ENCODE results near the gene TMEM204.

DNA sequence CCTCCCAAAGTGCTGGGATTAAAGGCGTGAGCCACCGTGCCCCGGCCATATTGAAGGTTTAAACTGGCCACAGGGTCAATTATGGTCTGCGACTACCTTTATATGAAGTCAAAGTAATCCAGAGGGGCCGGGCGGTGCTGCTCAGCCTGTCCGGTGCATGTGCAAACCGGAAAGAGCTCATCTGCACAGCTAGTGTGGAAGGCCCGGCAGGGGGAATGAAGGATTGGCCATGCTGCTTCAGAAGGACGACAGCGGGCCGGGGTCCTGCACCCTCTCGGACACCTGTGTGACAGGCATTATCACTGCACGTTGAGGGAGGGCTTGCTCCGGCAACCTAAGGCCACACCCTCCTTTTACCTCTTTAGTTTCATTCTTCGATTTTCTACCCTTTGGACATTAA lies 23.6 kb downstream of the TMEM204 start:
- TF ChIP-seq, protein P1, sequence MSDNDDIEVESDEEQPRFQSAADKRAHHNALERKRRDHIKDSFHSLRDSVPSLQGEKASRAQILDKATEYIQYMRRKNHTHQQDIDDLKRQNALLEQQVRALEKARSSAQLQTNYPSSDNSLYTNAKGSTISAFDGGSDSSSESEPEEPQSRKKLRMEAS (IDR thresholded peaks at IDR 0.05) = no peak
- TF ChIP-seq, protein P2, sequence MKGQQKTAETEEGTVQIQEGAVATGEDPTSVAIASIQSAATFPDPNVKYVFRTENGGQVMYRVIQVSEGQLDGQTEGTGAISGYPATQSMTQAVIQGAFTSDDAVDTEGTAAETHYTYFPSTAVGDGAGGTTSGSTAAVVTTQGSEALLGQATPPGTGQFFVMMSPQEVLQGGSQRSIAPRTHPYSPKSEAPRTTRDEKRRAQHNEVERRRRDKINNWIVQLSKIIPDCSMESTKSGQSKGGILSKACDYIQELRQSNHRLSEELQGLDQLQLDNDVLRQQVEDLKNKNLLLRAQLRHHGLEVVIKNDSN (IDR thresholded peaks at IDR 0.05) = no peak
- TF ChIP-seq EGR1 (IDR thresholded peaks at IDR 0.05) = no peak
- TF ChIP-seq YY1 (IDR thresholded peaks at IDR 0.05; ENCODE audit: low read depth) = no peak
- no peak for TF ChIP-seq EP300 (IDR thresholded peaks at IDR 0.05; ENCODE audit: borderline replicate concordance)
- TF ChIP-seq TAF1 (IDR thresholded peaks at IDR 0.05; ENCODE audit: low read depth) = no peak
- TF ChIP-seq CEBPB (IDR thresholded peaks at IDR 0.05) = no peak
- no peak for TF ChIP-seq RAD21 (IDR thresholded peaks at IDR 0.05; ENCODE audit: low read depth)
- no peak for TF ChIP-seq CREB1 (IDR thresholded peaks at IDR 0.05; ENCODE audit: low read depth)
- no peak for TF ChIP-seq TEAD4 (IDR thresholded peaks at IDR 0.05)

Measured in Ishikawa (cell line).